GM18951 (cell line): ENCODE results near the gene GPR180.
"Not testable (repeated sequence)": the region's sequence is repeated elsewhere in the genome, so short reads cannot be mapped to it uniquely, and the experiment has no call there.

Experiments
- POLR2A ChIP-seq: IDR thresholded peaks from 4 replicates; pipeline ENCODE4 v1.6.1; 2011; ENCODE audit warnings: mild to moderate bottlenecking; ENCODE audit not compliant: insufficient read length, insufficient read depth; ENCODE audit errors: extremely low read depth
- in situ Hi-C: fragments of 300-500 bp; cut with MboI; formaldehyde crosslinking; loops from one replicate; pipeline ENCODE4 v1.12.0; 2022; ENCODE audit warnings: low sequenced_read_pairs, mixed read lengths, inconsistent platforms; ENCODE audit not compliant: unreplicated experiment

The GPR180 gene

DNA sequence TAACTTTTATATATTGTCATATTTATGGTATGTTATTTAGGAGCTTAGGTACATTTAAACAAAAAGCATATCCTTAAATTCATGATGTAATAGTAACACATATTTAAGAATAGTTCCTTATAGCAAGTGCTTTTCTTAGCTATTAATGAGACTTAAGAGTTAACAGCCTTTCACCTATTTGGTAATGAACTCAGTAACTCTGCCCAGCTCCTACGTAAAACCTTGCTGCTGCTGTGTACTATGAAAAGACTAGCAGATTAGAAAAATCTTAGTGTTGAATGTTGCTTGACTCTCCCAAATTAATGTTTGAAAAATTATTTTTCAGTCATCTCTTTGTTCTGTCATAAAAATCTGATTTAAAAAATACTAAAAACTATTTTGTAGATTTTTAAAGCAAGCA lies 6.9 kb downstream of the GPR180 start:
- in situ Hi-C loops: no loop called here
- TF ChIP-seq POLR2A: no peak

DNA sequence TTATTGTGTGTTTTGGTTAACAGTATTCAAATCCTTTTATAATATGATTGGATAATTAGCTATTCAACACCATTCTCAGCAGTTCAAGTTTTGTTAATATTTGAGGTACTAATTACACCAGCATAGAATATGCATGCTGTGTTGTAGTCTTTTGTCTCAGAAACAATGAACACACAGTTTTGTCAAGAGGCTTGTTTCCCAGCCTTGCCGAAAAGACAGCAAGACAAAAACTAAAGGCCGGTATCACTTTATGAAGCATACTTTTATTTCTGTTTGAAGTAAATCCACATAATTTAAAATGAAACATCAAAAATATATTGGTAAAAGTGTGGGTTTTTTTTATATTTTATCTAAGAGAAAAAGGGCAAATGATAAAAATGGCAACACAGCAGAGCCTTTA lies 7.5 kb downstream of the GPR180 start:
- TF ChIP-seq POLR2A: no peak
- in situ Hi-C loops: no loop called here

GRCh38 chr13:94610475-94610874 lies 8.8 kb downstream of the GPR180 start:
- in situ Hi-C loops: no loop called here
- TF ChIP-seq POLR2A: no peak

DNA sequence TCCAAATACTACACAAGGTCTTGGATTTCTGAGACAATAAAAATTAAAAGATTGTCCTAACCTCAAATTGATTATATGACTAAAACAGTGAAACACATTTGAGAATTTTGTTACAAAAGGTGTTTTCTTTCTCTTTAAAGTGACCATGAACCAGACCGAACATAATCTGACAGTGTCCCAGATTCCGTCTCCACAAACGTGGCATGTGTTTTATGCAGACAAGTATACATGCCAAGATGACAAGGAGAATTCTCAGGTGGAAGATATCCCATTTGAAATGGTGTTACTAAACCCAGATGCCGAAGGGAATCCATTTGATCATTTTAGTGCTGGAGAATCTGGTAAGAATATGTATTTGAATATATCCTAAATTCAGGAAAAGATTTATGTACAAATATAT lies 10.4 kb downstream of the GPR180 start:
- TF ChIP-seq POLR2A: no peak
- in situ Hi-C loops: no loop called here

DNA sequence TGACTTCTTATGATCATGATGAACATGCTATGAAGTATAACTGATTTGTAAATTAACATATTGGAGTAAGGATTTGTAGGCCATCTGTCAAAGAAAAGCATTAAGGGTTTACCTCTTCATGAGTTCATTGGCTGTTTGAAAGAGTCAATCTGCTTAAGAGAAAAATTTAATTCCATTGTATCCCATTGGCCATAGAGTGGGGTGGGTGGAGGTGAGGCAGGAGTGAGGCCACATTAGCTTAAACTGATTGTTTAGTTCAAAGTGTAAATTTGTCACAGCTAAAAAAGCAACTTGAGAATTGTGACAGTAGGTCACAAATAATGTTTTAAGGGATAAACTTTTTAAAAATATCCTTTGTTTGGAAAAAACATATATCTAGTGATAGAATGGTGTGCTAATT lies 11.4 kb downstream of the GPR180 start:
- TF ChIP-seq POLR2A: no peak
- in situ Hi-C loops: no loop called here

GRCh38 chr13:94617389-94618000 lies 15.8 kb downstream of the GPR180 start:
- no peak for TF ChIP-seq POLR2A
- in situ Hi-C loops: no loop called here

DNA sequence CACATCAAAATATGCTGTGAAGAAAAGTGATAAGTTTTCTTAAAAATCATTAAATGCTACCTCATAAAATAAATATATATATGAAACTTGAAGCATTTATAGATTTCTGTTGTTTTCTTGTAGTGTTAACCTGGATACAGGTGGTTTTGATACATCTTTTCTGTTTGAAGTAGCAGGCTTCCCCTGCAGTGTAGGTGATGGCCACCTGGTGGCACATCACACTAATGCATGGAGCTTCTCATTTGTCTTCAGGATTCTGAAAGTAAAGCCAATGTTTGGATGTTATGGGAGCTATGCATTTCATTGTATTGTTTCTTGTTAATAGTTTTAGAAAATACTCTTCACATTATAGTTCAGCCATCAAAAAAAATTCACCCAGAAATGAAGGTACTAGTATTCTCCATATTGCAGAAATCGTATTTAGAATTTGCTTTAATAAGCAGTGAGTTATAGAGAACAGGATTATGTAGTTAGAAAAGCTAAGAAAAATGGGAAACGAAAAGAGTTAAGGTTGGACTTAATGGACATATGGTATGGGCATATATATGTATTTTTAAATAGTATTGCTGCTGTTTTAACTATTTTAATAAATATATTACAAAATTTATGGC lies 18.7 kb downstream of the GPR180 start:
- in situ Hi-C loops: loop anchor here (5.0 kb wide), 1 partner anchor 183 kb away; no protein-coding TSS in a partner anchor
- TF ChIP-seq POLR2A: no peak

DNA sequence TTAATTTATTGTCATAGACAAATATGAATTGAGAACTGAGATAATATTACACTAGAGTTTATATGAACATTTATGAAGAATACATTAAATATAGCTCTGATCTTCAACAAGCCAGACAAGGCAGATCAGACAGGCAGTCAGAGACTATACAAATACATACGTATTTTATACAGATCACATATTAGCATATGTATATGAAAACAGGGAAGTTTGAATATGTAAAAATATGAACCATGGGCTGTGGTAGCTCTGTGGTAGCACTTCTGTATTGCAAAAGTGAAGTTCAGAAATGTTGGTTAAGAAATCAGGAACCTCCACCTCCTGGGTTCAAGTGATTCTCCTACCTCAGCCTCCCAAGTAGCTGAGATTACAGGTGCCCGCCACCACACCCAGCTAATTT lies 20.7 kb downstream of the GPR180 start:
- no peak for TF ChIP-seq POLR2A
- in situ Hi-C loops: loop anchor here (5.0 kb wide), 1 partner anchor 185 kb away; no protein-coding TSS in a partner anchor

GRCh38 chr13:94623316-94623715 lies 21.7 kb downstream of the GPR180 start:
- TF ChIP-seq POLR2A: no peak
- in situ Hi-C loops: loop anchor here (5.0 kb wide), 1 partner anchor 186 kb away; no protein-coding TSS in a partner anchor

DNA sequence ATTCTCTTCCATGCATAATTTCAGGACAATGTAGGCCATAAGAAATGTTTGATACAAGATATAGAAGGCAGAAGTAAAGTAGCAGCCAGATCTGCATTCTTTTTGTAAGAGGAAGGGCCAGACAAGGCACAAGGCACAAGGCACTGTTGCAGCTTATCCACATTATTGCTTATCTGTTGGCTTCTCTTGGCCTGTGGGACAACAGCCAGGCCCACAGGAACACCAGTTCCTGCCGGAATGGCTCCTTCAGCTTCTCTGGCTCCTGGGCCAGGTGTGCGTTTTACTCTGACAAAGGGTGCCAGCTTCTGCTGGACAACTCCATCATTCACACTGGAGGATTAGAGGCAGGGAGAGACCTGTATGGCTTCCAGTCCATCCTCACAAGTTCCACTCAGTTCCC lies 29.2 kb downstream of the GPR180 start:
- no peak for TF ChIP-seq POLR2A
- in situ Hi-C loops: no loop called here

DNA sequence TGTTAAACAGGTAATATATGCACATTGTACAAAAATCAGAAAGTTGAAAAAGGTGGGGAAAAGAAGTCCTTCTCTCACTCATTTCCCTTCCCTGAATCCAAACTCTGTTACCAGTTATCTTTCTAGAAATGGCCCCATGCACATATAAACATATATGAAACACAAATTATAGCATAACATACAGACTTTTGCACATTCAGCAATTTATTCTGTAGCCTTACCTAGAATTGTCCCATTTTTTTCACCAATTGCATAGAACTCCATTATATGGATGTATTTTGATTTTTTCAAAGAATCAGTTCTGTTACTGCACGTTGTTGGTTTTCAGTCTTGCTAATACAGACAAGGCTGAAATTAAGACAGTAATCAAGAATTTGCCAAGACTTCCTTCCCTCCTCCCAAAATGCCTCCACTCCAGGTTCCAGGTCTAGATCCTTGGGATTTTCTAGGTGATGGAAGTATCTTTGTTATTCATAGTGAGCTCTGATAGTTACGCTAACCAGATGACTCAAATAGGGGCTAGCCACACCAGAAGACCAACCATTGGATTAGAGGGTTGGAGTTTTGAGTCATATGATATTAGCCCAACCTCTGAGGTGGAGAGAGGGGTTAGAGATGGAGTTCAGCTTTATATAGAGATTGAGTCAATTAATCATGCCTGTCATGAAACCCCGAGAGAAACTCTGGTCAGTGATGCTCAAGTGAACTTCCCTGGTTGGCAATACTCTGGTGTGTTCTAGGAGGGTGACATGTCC lies 30.7 kb downstream of the GPR180 start:
- TF ChIP-seq POLR2A: no peak
- in situ Hi-C loops: no loop called here

DNA sequence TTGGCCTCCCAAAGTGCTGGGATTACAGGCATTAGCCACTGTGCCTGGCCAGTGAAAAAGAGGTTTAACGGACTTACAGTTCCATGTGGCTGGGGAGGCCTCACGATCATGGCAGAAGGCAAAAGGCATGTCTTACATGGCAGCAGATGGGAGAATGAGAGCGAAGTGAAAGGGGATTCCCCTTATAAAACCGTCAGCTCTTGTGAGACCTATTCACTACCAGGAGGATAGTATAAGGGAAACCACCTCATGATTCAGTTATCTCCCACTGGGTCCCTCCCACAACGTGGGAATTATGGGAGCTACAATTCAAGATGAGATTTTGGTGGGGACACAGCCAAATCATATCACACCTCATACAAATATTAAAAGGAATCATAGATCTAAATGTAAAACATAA lies 34.4 kb downstream of the GPR180 start:
- in situ Hi-C loops: not testable (repeated sequence)

DNA sequence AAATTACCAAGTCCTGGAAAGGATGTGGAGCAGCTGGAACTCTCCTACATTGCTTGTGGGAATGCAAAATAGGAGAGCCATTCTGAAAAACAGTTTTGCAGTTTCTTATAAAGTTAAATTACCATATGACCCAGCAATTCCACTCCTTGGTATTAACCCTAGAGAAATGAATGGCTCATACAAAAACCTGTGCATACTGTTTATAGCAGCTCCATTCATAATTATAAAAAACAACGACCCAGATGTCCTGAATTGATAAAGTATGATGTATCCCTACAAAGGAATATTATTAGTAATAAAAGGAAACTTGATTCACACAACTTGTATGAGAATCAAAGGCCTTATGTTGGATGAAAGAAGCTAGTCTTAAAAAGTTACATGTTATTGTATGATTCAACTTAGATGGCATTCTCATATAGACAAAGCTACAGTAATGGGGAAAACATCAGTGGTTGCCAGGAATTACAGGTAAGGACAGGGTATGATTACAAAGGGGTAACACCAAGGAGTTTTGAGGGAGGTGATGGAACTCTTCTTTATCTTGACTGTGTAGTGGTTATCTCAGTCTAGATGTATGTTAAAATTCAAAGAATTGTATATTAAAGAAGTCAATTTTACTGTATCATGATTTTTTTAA lies 35.4 kb downstream of the GPR180 start:
- TF ChIP-seq POLR2A: no peak
- in situ Hi-C loops: no loop called here

DNA sequence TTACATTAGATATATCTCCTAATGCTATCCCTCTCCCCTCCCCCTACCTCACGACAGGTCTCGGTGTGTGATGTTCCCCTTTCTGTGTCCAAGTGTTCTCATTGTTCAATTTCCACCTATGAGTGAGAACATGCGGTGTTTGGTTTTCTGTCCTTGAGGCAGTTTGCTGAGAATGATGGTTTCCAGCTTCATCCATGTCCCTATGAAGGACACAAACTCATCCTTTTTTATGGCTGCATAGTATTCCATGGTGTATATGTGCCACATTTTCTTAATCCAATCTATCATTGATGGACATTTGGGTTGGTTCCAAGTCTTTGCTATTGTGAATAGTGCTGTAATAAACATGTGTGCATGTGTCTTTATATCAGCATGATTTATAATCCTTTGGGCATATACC lies 36.0 kb downstream of the GPR180 start:
- in situ Hi-C loops: not testable (repeated sequence)
